PC-9 (cell line): ENCODE measurements around the gene STARD13. TPM values are rescaled to one million over a fixed set of nuclear protein-coding genes. Genes with fewer than 3 reads are reported as not detected.

Experiments
- BruUV-seq: library from RNA; stranded (reverse); fragments of 400-500 nt; replicated peaks from 2 replicates; lab custom pipeline; 2021; lab: Mats Ljungman, UMichigan
- CTCF ChIA-PET: fragments of 300-600 bp; sonication (Branson Sonifier 250); formaldehyde crosslinking; loops from one replicate; lab custom pipeline; 2022; ENCODE audit warnings: antibody characterized with exemption; lab: Charles Lee
- POLR2A ChIA-PET: fragments of 300-600 bp; sonication (Branson Sonifier 250); formaldehyde crosslinking; loops from one replicate; lab custom pipeline; 2022; ENCODE audit warnings: antibody characterized with exemption; ENCODE audit not compliant: unreplicated experiment; lab: Charles Lee
- DNase-seq, 2 experiments: peaks; one replicate each; pipeline versions ENCODE4 v3.0.0 to v3.0.0-alpha.2; 2015 to 2022; ENCODE audit warnings: mixed read lengths in 1 of 2
- H2AFZ ChIP-seq: fragments of 200-600 bp; sonication (generic); 2 replicates; pipeline ENCODE4 v1.8.1; 2017; ENCODE audit warnings: antibody characterized with exemption
- H3F3A ChIP-seq: fragments of 200-600 bp; sonication (generic); 2 replicates; pipeline ENCODE4 v1.8.1; 2017; ENCODE audit warnings: antibody characterized with exemption, mild to moderate bottlenecking, low read depth; ENCODE audit not compliant: insufficient read depth
- H3K27ac ChIP-seq: fragments of 200-600 bp; sonication (generic); 2 replicates; pipeline ENCODE4 v1.6.1; 2016; ENCODE audit warnings: mixed run types
- H3K27me3 ChIP-seq: fragments of 200-600 bp; sonication (generic); 2 replicates; pipeline ENCODE4 v1.6.1; 2016; ENCODE audit warnings: low read depth, mixed run types; ENCODE audit not compliant: insufficient read depth
- H3K36me3 ChIP-seq: fragments of 200-600 bp; sonication (generic); 2 replicates; pipeline ENCODE4 v1.6.1; 2016; ENCODE audit warnings: low read depth, mixed run types
- H3K4me1 ChIP-seq: fragments of 200-600 bp; sonication (generic); replicated peaks from 2 replicates; pipeline ENCODE4 v1.6.1; 2016; ENCODE audit warnings: mixed run types; ENCODE audit not compliant: insufficient read depth
- H3K4me2 ChIP-seq: fragments of 200-600 bp; sonication (generic); 2 replicates; pipeline ENCODE4 v1.6.1; 2017; ENCODE audit warnings: mixed run types
- H3K4me3 ChIP-seq: fragments of 200-600 bp; sonication (generic); 2 replicates; pipeline ENCODE4 v1.6.1; 2016; ENCODE audit warnings: mixed run types
- H3K79me2 ChIP-seq: fragments of 200-600 bp; sonication (generic); 2 replicates; pipeline ENCODE4 v1.6.1; 2017; ENCODE audit warnings: low read depth, mixed run types
- H3K9me2 ChIP-seq: fragments of 200-600 bp; sonication (generic); 2 replicates; pipeline ENCODE4 v1.8.1; 2017; ENCODE audit warnings: mild to moderate bottlenecking; ENCODE audit not compliant: insufficient read depth
- H3K9me3 ChIP-seq: fragments of 200-600 bp; sonication (generic); 2 replicates; pipeline ENCODE4 v1.8.1; 2016; ENCODE audit warnings: low read depth; ENCODE audit not compliant: insufficient read depth
- H4K20me1 ChIP-seq: fragments of 200-600 bp; sonication (generic); 2 replicates; pipeline ENCODE4 v1.8.1; 2017; ENCODE audit not compliant: insufficient read depth
- CTCF ChIP-seq: fragments of 200-600 bp; sonication (generic); conservative IDR thresholded peaks from 2 replicates; pipeline ENCODE4 v1.6.1; 2017; ENCODE audit warnings: mixed run types, antibody characterized with exemption, mild to moderate bottlenecking, moderate library complexity
- EZH2 ChIP-seq: fragments of 200-600 bp; sonication (generic); IDR thresholded peaks from 2 replicates; pipeline ENCODE4 v1.8.0; 2017; ENCODE audit warnings: antibody characterized with exemption, low read depth
- intact Hi-C: fragments of 100-400 bp; cut with micrococcal nuclease; formaldehyde crosslinking; loops from one replicate; pipeline ENCODE4 v1.10.0; 2022; ENCODE audit not compliant: unreplicated experiment
- total RNA-seq: library from RNA; stranded (reverse); gene quantifications from 2 replicates; pipeline ENCODE4 v1.2.3, GENCODE V29; 2021

STARD13 gene
- total RNA-seq, 1 experiment from 2014 or later, result 19.6 TPM

GRCh38 chr13:33230178-33230881 is 55.2 kb downstream of the STARD13 start:
- Histone ChIP-seq H3K9me2 (no peaks in the 10 kb centered on the region), H3K9me3 (no peaks in the 10 kb centered on the region), H2AFZ (no peak overlapping the region), H3K4me3 (no peak overlapping the region), H3K27me3 (no peaks in the 10 kb centered on the region), H3K27ac (no peak overlapping the region), H3K36me3 (no peaks in the 10 kb centered on the region), H4K20me1 (no peaks in the 10 kb centered on the region), H3K79me2 (peaks cover 5% of the 10 kb centered on the region; the same call in 1 of the 2 replicates), H3K4me1 (peaks cover 19% of the 10 kb centered on the region; the same call in 1 of the 2 replicates), H3K4me2 (no peak overlapping the region), H3F3A (peaks cover 4% of the 10 kb centered on the region; the same call in 1 of the 2 replicates)
- intact Hi-C loops, result no loop called here
- CTCF ChIA-PET, result interaction anchor here (0.5 kb wide), 1 partner anchor 102 kb away, joined by 3 read pairs; no protein-coding TSS in a partner anchor
- DNase-seq, result no peak
- TF ChIP-seq CTCF (no peak), EZH2 (no peak)
- POLR2A ChIA-PET, result interaction anchor here (0.5 kb wide), 1 partner anchor 194 kb away, joined by 7 read pairs; no protein-coding TSS in a partner anchor
- no TSS peak for BruUV-seq

- H3K36me3 ChIP-seq, result peaks cover 2% of the 10 kb centered on the region; the same call in 1 of the 2 replicates
- no TSS peak for BruUV-seq
- H3K27ac ChIP-seq, result no peak overlapping the region
- peaks cover 5% of the 10 kb centered on the region; the same call in 1 of the 2 replicates for H3K79me2 ChIP-seq
- H4K20me1 ChIP-seq, result no peaks in the 10 kb centered on the region
- no peak overlapping the region for H3K4me2 ChIP-seq
- no peak overlapping the region for H2AFZ ChIP-seq
- POLR2A ChIA-PET, result interaction anchor here (0.6 kb wide), 1 partner anchor 36 kb away, joined by 10 read pairs; no protein-coding TSS in a partner anchor
- H3K9me3 ChIP-seq, result peaks cover 1% of the 10 kb centered on the region; the same call in 1 of the 2 replicates
- H3K4me3 ChIP-seq, result no peak overlapping the region
- H3K27me3 ChIP-seq, result no peaks in the 10 kb centered on the region
- H3K9me2 ChIP-seq, result no peaks in the 10 kb centered on the region
- peaks cover 4% of the 10 kb centered on the region; the same call in 1 of the 2 replicates for H3F3A ChIP-seq
- CTCF ChIA-PET, result interaction anchor here (0.5 to 1.5 kb wide), 3 partner anchors 19 to 102 kb away, joined by 3 to 4 read pairs (median 3); no protein-coding TSS in a partner anchor
- peaks cover 12% of the 10 kb centered on the region; the same call in 1 of the 2 replicates for H3K4me1 ChIP-seq
- intact Hi-C loops, result loop anchor here (5.0 to 10.0 kb wide), 3 partner anchors 215 to 642 kb away; partner anchors contain the start of genes KL and PDS5B
- no peak for DNase-seq
- TF ChIP-seq CTCF (no peak), EZH2 (no peak)
These were observed 55.9 kb downstream of the STARD13 start for GRCh38 chr13:33229446-33230177.
